ENCODE measurements around the gene ZNF814.
"Not testable (repeated sequence)": the region's sequence is repeated elsewhere in the genome, so short reads cannot be mapped to it uniquely, and the experiment has no call there.

ZNF814 gene

DNA sequence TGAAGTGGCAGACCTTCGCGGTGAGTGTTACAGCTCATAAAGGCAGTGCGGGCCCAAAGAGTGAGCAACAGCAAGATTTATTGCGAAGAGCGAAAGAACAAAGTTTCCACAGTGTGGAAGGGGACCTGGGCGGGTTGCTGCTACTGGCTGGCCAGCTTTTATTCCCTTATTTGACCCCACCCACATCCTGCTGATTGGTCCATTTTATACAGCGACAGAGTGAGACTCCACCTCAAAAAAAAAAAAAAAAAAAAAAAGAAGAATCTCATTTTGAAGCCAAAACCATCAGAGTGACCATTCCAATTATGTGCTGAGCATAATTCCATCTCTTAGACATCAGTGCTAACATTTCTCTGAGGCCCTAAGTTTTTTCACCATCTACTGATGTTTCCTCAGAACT lies 72.2 kb downstream of the ZNF814 start:
- DNase-seq (ENCODE audit: low read depth), result no peak

DNA sequence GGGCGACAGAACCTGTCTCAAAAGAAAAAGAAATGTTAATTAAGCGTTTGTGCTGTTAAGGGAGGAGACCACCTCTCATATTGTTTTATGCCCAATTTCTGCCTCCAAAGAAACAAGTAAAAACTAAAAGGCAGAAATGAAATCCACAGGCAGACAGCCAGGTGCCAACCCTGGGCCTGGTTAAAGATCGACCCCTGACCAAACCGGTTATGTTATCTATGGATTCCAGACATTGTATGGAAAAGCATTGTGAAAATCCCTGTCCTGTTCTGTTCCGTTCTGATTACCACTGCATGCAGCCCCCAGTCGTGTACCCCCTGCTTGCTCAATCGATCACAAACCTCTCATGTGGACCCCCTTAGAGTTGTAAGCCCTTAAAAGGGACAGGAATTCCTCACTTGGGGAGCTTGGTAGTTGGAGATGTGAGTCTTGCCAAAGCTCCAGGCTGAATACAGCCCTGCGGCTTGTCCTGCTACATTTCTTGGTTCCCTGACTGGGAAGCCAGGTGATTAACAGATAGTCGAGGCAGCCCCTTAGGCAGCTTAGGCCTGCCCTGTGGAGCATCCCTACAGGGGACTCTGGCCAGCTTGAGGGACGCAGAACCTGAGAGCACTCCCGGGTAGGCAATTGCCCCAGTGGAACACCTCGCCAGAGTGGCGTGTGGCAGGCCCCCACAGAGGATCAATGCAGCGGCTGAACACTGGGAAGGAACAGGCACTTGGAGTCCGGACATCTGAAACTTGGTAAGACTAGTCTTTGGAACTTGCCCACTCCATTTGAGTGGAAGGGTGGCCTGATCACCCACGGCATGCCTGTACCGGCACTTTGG lies 73.4 kb downstream of the ZNF814 start:
- DNase-seq (ENCODE audit: low read depth), result no peak

DNA sequence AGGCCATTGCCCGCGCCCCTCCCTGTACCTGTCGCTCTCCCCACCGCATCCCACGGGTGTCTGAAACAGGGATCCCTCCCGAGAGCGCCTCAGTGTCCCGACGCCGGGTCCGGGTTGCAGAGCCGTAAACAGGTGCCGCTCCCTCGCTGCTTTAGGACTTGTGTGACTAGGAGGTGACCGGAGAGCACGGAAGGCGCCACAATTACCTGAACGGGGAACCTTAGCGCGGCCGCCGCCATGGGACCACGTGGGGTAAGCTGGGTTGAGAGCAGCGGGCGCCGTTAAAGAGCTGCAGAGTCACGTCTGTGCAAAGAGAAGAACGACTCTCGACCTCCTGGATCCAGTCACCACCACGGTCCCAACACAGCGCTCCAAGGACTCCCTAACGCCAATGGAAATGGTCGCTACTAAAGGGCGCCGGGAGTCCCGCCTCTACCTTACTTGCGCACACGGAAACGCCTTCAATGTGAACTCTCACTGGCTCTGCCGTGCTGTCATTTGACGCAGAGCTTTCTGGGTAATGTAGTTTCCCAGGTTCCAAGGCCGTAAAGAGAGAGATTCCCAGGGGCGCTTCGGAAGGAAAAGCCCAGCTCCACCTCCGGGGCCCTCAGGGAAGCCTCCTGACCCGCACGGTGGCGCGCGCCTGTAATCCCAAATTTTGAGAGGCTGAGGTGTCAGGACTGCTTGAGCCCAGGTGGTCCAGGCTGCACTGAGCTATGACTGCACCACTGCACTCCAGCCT lies 74.2 kb downstream of the ZNF814 start, which contains the start of gene ZNF552:
Gene ZNF552 (minus strand): TSS at position 409 of the 742 bp plus-strand sequence. CDS start 170 bp downstream, at position 239.
- peak; percentile 63 for DNase-seq (ENCODE audit: low read depth)

- DNase-seq (ENCODE audit: low read depth), result no peak
Measured at GRCh38 chr19:57813919-57814504, 74.8 kb downstream of the ZNF814 start.

- DNase-seq (ENCODE audit: low read depth), result not testable (repeated sequence)
Measured at GRCh38 chr19:57812975-57813820, 75.6 kb downstream of the ZNF814 start.

DNA sequence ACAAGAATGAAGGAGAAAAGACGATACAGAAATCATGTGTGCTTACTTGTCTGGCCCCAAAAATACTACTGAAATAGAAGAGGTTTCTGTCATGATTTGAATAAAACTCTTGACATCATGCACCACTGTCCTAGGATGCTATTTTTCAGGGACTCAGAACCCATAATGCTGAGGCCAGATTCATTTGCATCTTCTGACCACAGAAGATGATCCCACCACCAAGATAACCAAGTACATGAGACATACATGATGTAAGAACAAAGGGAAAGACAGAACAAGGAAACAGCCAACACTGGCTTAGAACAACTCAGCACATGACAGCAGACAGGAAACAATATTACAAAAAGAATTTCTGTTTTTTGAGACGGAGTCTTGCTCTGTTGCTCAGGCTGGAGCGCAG lies 76.6 kb downstream of the ZNF814 start:
- no peak for DNase-seq (ENCODE audit: low read depth)

GRCh38 chr19:57810410-57811295 lies 78.2 kb downstream of the ZNF814 start:
- DNase-seq (ENCODE audit: low read depth), result not testable (repeated sequence)

DNA sequence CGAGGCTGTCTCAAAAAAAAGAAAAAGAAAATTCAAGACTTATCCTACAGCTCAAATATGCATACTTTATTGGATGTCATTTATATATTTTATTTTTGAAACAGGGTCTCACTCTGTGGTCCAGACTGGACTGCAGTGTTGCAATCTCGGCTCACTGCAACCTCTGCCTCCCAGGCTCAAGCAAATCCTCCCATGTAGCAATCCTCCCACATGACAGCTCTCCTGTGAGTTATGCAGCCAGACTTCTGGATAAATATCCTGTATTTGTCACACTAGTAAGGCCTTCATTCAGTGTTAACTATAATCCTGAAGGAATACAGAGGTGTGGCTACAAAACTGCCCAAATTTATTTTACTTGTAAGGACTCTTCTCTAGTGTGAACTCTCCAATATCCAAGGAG lies 81.3 kb downstream of the ZNF814 start:
- DNase-seq (ENCODE audit: low read depth), result no peak

- no peak for DNase-seq (ENCODE audit: low read depth)
Measured at GRCh38 chr19:57803594-57804325, 85.1 kb downstream of the ZNF814 start.

DNA sequence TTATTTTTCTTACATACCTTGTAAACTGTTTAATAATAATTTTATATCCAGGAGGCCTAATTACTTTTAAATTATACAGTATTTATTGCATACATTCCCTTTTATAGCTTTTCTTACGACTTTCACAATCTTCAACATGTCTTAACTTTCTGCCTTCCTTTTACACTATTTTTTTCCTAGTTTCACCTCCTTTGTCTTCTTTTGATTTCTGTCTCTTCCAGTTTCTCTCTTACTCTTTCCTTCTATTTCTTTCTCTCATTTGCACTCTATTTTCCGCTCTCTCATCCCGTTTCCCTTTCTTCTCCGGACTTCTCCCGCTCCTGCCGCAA lies 85.6 kb downstream of the ZNF814 start:
- no peak for DNase-seq (ENCODE audit: low read depth)

- no peak for DNase-seq (ENCODE audit: low read depth)
Measured at GRCh38 chr19:57802269-57802668, 86.6 kb downstream of the ZNF814 start.

- no peak for DNase-seq (ENCODE audit: low read depth)
Measured at GRCh38 chr19:57800696-57801095, 88.1 kb downstream of the ZNF814 start.
